PFSK-1 (cell line): ENCODE measurements around the gene TSLP.

Source experiments
- FOXP2 ChIP-seq: optimal IDR thresholded peaks from 2 replicates; pipeline ENCODE3; 2011; ENCODE audit warnings: borderline replicate concordance, control low read depth, inconsistent platforms; ENCODE audit not compliant: insufficient read depth; ENCODE audit errors: extremely low read length, extremely low read depth
- POLR2AphosphoS5 ChIP-seq: IDR thresholded peaks from 2 replicates; pipeline ENCODE4 v1.6.1; 2012; ENCODE audit warnings: low read depth, mild to moderate bottlenecking, control low read depth, low read length, moderate library complexity
- SIN3A ChIP-seq: IDR thresholded peaks from 2 replicates; pipeline ENCODE4 v1.6.1; 2012; ENCODE audit warnings: mild to moderate bottlenecking, low read length, moderate library complexity, borderline replicate concordance; ENCODE audit not compliant: insufficient read depth
- TAF1 ChIP-seq: IDR thresholded peaks from 2 replicates; pipeline ENCODE4 v1.6.1; 2012; ENCODE audit warnings: low read length, control low read depth, borderline replicate concordance; ENCODE audit not compliant: insufficient read depth
- TF ChIP-seq, protein P1 (sequence below), 2 experiments: IDR thresholded peaks; 2 replicates each; pipeline versions ENCODE4 v1.6.1 to v1.8.0; 2011 to 2012; ENCODE audit warnings: low read depth in 2 of 2, low read length in 2 of 2, control low read depth in 1 of 2, inconsistent platforms in 1 of 2, mild to moderate bottlenecking in 1 of 2, moderate library complexity in 1 of 2; ENCODE audit not compliant: insufficient read depth in 1 of 2

DNA sequence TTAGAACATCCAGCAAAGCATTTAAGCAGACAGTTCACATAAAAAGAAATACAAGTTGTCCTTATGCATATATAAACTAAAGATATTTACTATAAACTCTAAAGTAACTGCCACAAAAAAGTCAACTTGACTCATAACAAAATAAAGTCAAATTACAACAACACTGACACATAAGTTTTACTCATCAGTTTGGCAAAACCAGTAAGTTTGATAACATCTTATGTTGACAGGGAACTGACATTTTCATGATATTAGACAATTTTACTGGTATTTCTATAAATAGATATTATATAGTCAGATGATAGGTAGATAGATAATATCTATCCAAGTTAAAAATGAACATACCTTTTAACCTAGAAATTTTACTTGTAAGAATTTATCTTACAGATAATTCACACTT, 9.9 kb upstream of the TSLP start:
- TF ChIP-seq POLR2AphosphoS5, result no peak
- TF ChIP-seq TAF1, result no peak
- TF ChIP-seq SIN3A, result no peak
- TF ChIP-seq, protein P1, sequence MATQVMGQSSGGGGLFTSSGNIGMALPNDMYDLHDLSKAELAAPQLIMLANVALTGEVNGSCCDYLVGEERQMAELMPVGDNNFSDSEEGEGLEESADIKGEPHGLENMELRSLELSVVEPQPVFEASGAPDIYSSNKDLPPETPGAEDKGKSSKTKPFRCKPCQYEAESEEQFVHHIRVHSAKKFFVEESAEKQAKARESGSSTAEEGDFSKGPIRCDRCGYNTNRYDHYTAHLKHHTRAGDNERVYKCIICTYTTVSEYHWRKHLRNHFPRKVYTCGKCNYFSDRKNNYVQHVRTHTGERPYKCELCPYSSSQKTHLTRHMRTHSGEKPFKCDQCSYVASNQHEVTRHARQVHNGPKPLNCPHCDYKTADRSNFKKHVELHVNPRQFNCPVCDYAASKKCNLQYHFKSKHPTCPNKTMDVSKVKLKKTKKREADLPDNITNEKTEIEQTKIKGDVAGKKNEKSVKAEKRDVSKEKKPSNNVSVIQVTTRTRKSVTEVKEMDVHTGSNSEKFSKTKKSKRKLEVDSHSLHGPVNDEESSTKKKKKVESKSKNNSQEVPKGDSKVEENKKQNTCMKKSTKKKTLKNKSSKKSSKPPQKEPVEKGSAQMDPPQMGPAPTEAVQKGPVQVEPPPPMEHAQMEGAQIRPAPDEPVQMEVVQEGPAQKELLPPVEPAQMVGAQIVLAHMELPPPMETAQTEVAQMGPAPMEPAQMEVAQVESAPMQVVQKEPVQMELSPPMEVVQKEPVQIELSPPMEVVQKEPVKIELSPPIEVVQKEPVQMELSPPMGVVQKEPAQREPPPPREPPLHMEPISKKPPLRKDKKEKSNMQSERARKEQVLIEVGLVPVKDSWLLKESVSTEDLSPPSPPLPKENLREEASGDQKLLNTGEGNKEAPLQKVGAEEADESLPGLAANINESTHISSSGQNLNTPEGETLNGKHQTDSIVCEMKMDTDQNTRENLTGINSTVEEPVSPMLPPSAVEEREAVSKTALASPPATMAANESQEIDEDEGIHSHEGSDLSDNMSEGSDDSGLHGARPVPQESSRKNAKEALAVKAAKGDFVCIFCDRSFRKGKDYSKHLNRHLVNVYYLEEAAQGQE (IDR thresholded peaks at IDR 0.05; ENCODE audit: insufficient read depth in 1 of 2, low read depth in 2 of 2, low read length in 2 of 2), result no peak
- TF ChIP-seq FOXP2, result no peak
